A673 (cell line): ENCODE data around the gene ENTPD7.

Experiments used
- EZH2 ChIP-seq: fragments of 200-600 bp; sonication (generic); IDR thresholded peaks from 2 replicates; pipeline ENCODE4 v1.6.1; 2017; ENCODE audit warnings: borderline replicate concordance, low read depth, mild to moderate bottlenecking, mixed read lengths, antibody characterized with exemption, low read length; ENCODE audit not compliant: poor library complexity, severe bottlenecking
- TF ChIP-seq, protein P1 (sequence below): fragments of 300-800, 200-600 bp; sonication (generic); conservative IDR thresholded peaks from 2 replicates; pipeline ENCODE4 v1.5.1; 2017; ENCODE audit warnings: low read depth, mild to moderate bottlenecking, antibody characterized with exemption, low read length, moderate library complexity, mixed read lengths

- TF ChIP-seq, protein P1, sequence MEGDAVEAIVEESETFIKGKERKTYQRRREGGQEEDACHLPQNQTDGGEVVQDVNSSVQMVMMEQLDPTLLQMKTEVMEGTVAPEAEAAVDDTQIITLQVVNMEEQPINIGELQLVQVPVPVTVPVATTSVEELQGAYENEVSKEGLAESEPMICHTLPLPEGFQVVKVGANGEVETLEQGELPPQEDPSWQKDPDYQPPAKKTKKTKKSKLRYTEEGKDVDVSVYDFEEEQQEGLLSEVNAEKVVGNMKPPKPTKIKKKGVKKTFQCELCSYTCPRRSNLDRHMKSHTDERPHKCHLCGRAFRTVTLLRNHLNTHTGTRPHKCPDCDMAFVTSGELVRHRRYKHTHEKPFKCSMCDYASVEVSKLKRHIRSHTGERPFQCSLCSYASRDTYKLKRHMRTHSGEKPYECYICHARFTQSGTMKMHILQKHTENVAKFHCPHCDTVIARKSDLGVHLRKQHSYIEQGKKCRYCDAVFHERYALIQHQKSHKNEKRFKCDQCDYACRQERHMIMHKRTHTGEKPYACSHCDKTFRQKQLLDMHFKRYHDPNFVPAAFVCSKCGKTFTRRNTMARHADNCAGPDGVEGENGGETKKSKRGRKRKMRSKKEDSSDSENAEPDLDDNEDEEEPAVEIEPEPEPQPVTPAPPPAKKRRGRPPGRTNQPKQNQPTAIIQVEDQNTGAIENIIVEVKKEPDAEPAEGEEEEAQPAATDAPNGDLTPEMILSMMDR: no peak
- no peak for TF ChIP-seq EZH2
Measured at GRCh38 chr10:99740260-99740659, 81.0 kb downstream of the ENTPD7 start.
